Neural progenitor cell (in vitro differentiated cells): Measurements from ENCODE around the gene CCAR1.

Experiments
- CTCF ChIP-seq: fragments of 200-600 bp; sonication (generic); IDR thresholded peaks from 2 replicates; pipeline ENCODE4 v1.5.1; 2017; ENCODE audit warnings: antibody characterized with exemption, mild to moderate bottlenecking
- EZH2 ChIP-seq: fragments of 200-600 bp; sonication (generic); IDR thresholded peaks from 2 replicates; pipeline ENCODE4 v1.6.1; 2017; ENCODE audit warnings: antibody characterized with exemption, mild to moderate bottlenecking, moderate library complexity
- EZH2phosphoT487 ChIP-seq: fragments of 200-600 bp; sonication (generic); IDR thresholded peaks from 2 replicates; pipeline ENCODE4 v1.6.1; 2017; ENCODE audit warnings: antibody characterized with exemption

DNA sequence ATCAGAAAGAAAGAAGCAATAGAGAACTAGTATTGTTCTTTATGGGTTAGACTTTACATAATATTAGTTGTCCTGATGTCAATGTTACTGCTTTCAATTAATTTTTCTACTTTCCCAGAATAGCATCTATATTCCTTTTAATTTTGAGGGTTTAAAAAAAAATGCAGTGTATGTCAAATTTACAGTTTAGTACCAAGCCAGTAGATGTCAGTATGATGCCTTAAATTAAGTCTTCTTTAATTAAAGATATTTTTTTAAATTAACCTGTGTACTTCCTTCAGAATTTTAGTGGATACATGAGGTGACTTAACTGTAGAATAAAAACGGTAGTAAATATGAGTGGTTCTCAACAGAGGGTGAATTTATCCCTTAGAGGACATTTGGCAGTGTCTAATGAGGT, 71.1 kb downstream of the CCAR1 start:
- no peak for TF ChIP-seq EZH2phosphoT487
- no peak for TF ChIP-seq EZH2
- peak; percentile 41 for TF ChIP-seq CTCF
